ENCODE results near the gene USH2A. TPM values are rescaled to one million over a fixed set of nuclear protein-coding genes. Genes with fewer than 3 reads are reported as not detected.

Gene USH2A
- total and polyA plus RNA-seq, 12 donors = 0.03 to 1.9 (median 0.16) TPM; not detected in 3

DNA sequence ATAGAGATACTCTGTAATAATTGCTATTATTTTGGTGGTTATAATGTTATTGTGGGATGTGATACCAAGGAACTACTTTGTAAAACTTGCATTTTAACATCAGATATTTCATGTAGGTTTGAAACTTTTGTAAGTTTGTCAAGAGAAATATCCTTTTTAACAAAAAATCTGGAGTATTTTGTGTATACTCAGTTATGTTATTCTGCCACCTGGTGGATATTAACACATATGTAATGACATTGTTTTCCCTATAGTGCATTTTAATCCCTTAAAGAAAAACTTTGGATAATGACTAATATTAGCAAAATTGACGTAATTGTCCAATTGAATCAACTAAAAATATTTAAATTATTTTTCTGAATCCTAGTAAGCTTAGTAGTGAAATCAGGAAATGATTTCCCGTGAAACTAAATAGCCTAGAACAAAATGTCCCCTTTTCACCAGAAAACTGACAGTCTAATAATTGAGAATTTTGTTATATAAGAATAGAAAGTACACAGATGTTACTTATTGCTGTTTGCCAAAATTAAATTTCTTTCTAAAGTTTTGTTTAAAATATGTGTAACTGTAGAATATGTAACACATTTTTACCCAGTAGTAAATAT is 816.6 kb downstream of the USH2A start:
- H3K4me1 ChIP-seq (replicated peaks in 1 of 2) = peaks cover 4 to 19% of the 10 kb centered on the region in 2 donors
- no peaks in the 10 kb centered on the region for H3K9me3 ChIP-seq (replicated peaks in 1 of 3)
- no peak overlapping the region for H3K4me3 ChIP-seq
- intact Hi-C loops (cut with DNase I) = no loop called here
- no peaks in the 10 kb centered on the region for H3K27me3 ChIP-seq
- 43 to 53% (median 49%) methylated on average over 2 of the region's 2 CpGs for WGBS, 4 donors
- no peak overlapping the region for H3K27ac ChIP-seq
- TF ChIP-seq, protein P1, sequence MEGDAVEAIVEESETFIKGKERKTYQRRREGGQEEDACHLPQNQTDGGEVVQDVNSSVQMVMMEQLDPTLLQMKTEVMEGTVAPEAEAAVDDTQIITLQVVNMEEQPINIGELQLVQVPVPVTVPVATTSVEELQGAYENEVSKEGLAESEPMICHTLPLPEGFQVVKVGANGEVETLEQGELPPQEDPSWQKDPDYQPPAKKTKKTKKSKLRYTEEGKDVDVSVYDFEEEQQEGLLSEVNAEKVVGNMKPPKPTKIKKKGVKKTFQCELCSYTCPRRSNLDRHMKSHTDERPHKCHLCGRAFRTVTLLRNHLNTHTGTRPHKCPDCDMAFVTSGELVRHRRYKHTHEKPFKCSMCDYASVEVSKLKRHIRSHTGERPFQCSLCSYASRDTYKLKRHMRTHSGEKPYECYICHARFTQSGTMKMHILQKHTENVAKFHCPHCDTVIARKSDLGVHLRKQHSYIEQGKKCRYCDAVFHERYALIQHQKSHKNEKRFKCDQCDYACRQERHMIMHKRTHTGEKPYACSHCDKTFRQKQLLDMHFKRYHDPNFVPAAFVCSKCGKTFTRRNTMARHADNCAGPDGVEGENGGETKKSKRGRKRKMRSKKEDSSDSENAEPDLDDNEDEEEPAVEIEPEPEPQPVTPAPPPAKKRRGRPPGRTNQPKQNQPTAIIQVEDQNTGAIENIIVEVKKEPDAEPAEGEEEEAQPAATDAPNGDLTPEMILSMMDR (IDR thresholded peaks at IDR 0.05) = peak; percentile 34 to 64 (median 48)
- TF ChIP-seq POLR2A (IDR thresholded peaks at IDR 0.05) = no peak
- no peak for DNase-seq
- H3K36me3 ChIP-seq (replicated peaks in 1 of 2) = peaks cover 0 to 14% of the 10 kb centered on the region in 2 donors

DNA sequence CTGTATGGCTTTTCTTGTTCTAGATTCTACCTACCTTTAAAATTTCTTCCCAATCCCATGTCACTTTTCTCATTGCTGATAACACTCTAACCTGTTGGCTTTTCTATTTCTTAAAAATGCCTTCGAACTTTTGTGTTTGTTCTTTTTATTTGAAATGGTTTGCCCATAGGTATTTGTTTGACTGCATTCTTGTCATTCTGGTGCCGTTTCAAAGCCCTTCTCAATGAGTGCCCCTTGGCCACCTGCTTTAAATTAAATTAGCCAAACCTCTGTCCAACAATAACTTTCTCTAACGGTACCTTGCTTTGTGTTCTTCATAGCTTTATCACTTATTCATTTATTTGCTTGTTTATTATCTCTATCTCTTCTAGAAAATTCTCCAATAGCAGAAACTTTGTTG is 817.2 kb downstream of the USH2A start:
- H3K9me3 ChIP-seq (replicated peaks in 1 of 3) = no peaks in the 10 kb centered on the region
- peaks cover 4 to 17% of the 10 kb centered on the region in 2 donors for H3K4me1 ChIP-seq (replicated peaks in 1 of 2)
- peaks cover 0 to 12% of the 10 kb centered on the region in 2 donors for H3K36me3 ChIP-seq (replicated peaks in 1 of 2)
- no peak overlapping the region for H3K4me3 ChIP-seq
- WGBS, 4 donors = 56 to 71% (median 70%) methylated on average over 3 of the region's 3 CpGs
- H3K27me3 ChIP-seq = no peaks in the 10 kb centered on the region
- no peak for TF ChIP-seq POLR2A (IDR thresholded peaks at IDR 0.05)
- DNase-seq = no peak
- no peak overlapping the region for H3K27ac ChIP-seq
- intact Hi-C loops (cut with DNase I) = no loop called here

DNA sequence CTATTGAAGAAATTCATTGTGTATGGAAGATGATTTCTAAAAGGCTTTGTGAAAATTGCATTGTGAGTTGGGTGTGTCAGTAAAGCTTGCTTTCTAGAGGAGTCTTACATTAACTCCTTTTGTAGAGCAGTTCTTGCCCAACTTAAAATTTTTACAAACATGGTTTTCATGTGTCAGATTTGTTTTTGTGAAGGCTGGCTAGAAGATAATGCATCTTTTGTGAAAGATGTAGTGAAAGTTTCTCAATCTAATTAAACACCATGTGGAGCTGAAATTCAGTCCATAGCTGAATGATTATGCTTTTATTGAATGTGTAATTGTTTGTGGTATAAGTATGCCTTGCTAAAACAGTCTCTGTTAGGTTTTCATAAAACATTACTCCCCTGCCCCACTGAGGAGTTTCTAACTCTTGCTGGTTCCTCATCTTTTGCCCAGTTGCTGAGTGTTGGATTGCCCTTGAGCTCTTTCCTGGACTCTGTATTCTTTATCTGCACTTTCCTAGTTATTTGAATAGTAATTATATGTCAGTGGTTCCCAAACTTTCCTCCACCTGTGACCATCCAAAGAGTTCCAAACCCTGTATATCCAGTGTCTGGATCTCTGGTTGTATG is 818.1 kb downstream of the USH2A start:
- TF ChIP-seq POLR2A (IDR thresholded peaks at IDR 0.05) = no peak
- TF ChIP-seq, protein P1 (IDR thresholded peaks at IDR 0.05) = no peak
- no peak overlapping the region for H3K27ac ChIP-seq
- peaks cover 0 to 12% of the 10 kb centered on the region in 2 donors for H3K36me3 ChIP-seq (replicated peaks in 1 of 2)
- intact Hi-C loops (cut with DNase I) = no loop called here
- no peak for DNase-seq
- H3K4me1 ChIP-seq (replicated peaks in 1 of 2) = peaks cover 4 to 17% of the 10 kb centered on the region in 2 donors
- H3K4me3 ChIP-seq = no peak overlapping the region
- H3K9me3 ChIP-seq (replicated peaks in 1 of 3) = no peaks in the 10 kb centered on the region
- no peaks in the 10 kb centered on the region for H3K27me3 ChIP-seq

DNA sequence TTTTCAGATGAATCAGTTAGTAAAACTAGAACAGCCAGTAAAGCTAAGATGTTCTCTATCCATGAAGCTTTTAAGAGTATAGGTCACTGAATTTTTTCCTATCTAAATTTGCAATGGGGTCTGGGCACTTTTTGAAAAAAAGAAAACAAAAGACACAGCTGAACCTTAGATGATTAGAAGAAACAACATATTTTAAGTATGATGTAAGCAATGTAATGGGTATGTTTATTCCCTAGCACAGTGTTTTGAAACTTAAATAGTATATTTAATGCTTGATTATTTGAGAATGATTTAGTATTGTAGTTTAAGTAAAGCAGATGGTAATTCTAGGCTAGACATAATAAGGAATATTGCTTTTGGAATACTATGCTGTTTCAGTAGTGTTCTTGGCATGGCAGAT is 819.9 kb downstream of the USH2A start:
- Histone ChIP-seq H3K9me3 (replicated peaks in 1 of 3) (no peaks in the 10 kb centered on the region), H3K27me3 (no peaks in the 10 kb centered on the region), H3K27ac (no peak overlapping the region), H3K36me3 (replicated peaks in 1 of 2) (peaks cover 0 to 3% of the 10 kb centered on the region in 2 donors), H3K4me3 (no peak overlapping the region), H3K4me1 (replicated peaks in 1 of 2) (peaks cover 4 to 24% of the 10 kb centered on the region in 2 donors)
- DNase-seq = no peak
- intact Hi-C loops (cut with DNase I) = no loop called here
- TF ChIP-seq POLR2A (IDR thresholded peaks at IDR 0.05) = no peak
- TF ChIP-seq, protein P1 (IDR thresholded peaks at IDR 0.05) = no peak

DNA sequence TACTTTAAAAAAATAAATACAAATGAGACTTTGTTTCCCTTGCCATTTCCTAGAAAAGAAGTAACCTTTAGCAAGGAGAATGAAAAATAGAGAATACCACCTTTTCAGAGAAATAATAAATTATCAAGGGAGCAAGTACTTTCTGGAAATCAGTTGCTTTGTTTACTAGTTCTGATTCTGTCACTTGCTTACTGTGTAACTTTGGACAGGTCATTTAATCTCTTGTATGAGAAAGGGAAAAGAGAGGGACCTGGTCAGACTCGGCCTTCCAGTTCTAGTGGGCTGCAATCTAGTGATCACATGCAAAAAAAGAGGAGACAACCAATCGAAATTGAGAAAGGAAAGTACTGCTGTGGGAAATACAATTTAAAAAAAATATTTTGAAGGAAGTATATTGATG is 822.0 kb downstream of the USH2A start:
- no peak overlapping the region for H3K4me3 ChIP-seq
- H3K27me3 ChIP-seq = no peaks in the 10 kb centered on the region
- no peak overlapping the region for H3K27ac ChIP-seq
- peaks cover 0 to 8% of the 10 kb centered on the region in 2 donors for H3K36me3 ChIP-seq (replicated peaks in 1 of 2)
- 80 to 93% (median 86%) methylated on average over 2 of the region's 2 CpGs for WGBS, 4 donors
- intact Hi-C loops (cut with DNase I) = no loop called here
- no peaks in the 10 kb centered on the region for H3K9me3 ChIP-seq (replicated peaks in 1 of 3)
- peaks cover 0 to 22% of the 10 kb centered on the region in 2 donors for H3K4me1 ChIP-seq (replicated peaks in 1 of 2)
- DNase-seq = no peak
- TF ChIP-seq, protein P1 (IDR thresholded peaks at IDR 0.05) = no peak
- no peak for TF ChIP-seq POLR2A (IDR thresholded peaks at IDR 0.05)

Data from adrenal gland (tissue), 12 donors.